Measurements from ENCODE around the gene MYLK.

DNA sequence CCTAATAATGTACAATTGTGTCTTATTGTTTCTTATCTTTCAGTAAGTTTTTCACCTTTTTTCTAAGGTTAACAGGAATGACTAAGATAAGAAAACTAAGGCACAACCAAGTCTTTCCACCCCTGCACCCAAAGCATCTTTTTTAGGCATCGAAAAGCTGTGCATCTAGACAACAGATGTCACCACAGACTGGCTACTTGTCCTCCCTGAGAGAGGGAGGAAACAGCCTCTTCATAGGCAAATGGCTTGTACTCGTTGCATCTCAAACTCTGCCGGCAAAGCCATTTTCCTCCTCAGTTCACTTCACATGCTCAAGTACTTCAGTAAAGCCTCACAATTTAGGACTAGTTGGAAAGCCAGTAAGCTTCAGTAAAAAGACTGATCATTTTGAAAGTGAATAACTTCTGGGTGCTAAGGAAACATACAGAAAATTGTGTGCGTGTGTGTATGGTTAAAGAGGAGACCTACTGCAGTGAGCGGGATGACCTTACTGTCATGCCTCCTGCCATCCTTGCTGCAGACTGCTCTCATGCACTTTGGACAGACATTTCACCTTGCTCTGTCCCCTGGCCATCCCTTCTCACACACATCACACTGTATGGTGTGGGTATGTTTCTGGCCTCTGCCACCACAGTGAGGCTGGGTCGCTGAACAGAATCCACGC, 262.8 kb downstream of the MYLK start:
- TF ChIP-seq, protein P1, sequence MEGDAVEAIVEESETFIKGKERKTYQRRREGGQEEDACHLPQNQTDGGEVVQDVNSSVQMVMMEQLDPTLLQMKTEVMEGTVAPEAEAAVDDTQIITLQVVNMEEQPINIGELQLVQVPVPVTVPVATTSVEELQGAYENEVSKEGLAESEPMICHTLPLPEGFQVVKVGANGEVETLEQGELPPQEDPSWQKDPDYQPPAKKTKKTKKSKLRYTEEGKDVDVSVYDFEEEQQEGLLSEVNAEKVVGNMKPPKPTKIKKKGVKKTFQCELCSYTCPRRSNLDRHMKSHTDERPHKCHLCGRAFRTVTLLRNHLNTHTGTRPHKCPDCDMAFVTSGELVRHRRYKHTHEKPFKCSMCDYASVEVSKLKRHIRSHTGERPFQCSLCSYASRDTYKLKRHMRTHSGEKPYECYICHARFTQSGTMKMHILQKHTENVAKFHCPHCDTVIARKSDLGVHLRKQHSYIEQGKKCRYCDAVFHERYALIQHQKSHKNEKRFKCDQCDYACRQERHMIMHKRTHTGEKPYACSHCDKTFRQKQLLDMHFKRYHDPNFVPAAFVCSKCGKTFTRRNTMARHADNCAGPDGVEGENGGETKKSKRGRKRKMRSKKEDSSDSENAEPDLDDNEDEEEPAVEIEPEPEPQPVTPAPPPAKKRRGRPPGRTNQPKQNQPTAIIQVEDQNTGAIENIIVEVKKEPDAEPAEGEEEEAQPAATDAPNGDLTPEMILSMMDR (optimal IDR thresholded peaks at IDR 0.05 in 1 of 3, IDR thresholded peaks at IDR 0.05 in 1 of 3, conservative IDR thresholded peaks at IDR 0.05 in 1 of 3; ENCODE audit: extremely low read depth in 1 of 3, insufficient read depth in 2 of 3, low read length in 3 of 3): no peak
- no peak for TF ChIP-seq EZH2 (IDR thresholded peaks at IDR 0.05; ENCODE audit: low read length)

Measured in keratinocyte (primary cell).